HL-60 (cell line): ENCODE results near the gene CALHM5.

Experiments used
- DNase-seq, 2 experiments: peaks; one replicate each; pipeline ENCODE4 v3.0.0-alpha.2; 2010 to 2020; ENCODE audit warnings: low read depth in 1 of 2, low spot score in 1 of 2
- H3K27ac ChIP-seq: fragments of 250-450 bp; sonication (Bioruptor Pico); replicated peaks from 2 replicates; pipeline ENCODE4 v1.5.1; 2020; ENCODE audit warnings: mild to moderate bottlenecking, moderate library complexity
- H3K27me3 ChIP-seq: fragments of 250-450 bp; sonication (Bioruptor Pico); 2 replicates; pipeline ENCODE4 v1.5.1; 2021; ENCODE audit warnings: mild to moderate bottlenecking, moderate library complexity; ENCODE audit not compliant: insufficient read depth, poor library complexity, severe bottlenecking
- H3K4me3 ChIP-seq: replicated peaks from 2 replicates; pipeline ENCODE4 v1.5.1; 2011; ENCODE audit warnings: mild to moderate bottlenecking, control low read depth, low read length; ENCODE audit not compliant: insufficient read depth
- GABPA ChIP-seq: IDR thresholded peaks from 2 replicates; pipeline ENCODE4 v1.6.1; 2012; ENCODE audit warnings: low read depth
- POLR2AphosphoS5 ChIP-seq: IDR thresholded peaks from 2 replicates; pipeline ENCODE4 v1.6.1; 2012; ENCODE audit warnings: low read depth
- SPI1 ChIP-seq: IDR thresholded peaks from 2 replicates; pipeline ENCODE4 v1.6.1; 2012; ENCODE audit warnings: low read depth, mild to moderate bottlenecking, borderline replicate concordance
- TF ChIP-seq, protein P1 (sequence below): IDR thresholded peaks from 2 replicates; pipeline ENCODE4 v1.6.1; 2012; ENCODE audit warnings: low read depth; ENCODE audit not compliant: insufficient replicate concordance
- TF ChIP-seq, protein P2 (sequence below): IDR thresholded peaks from one replicate; pipeline ENCODE4 v1.5.1; 2011; ENCODE audit warnings: low read length, control low read depth, inconsistent platforms; ENCODE audit not compliant: insufficient read depth

CALHM5 gene

DNA sequence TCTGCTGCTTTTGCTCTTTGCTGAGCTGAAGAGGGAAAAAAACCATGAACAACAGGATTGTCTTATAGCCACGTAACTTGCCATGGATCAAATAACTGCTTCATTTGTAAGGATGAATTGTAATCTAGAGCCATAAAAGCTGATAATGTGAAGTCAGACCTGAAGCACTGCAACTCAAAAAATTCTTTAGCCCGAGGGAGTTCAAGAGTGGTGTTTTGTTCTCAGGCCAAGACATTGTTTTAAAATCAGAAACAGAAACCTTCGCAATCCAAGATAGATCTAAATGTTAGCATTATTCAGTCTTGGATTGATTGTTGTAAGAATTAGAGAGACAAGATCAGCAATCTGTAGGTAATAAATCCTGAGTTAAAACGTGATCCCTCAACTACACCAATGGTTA is 34.2 kb downstream of the CALHM5 start, which contains the start of gene TRAPPC3L:
TSS of gene TRAPPC3L (minus strand) at position 34 of the 400 bp plus-strand sequence. CDS start 170 bp downstream, outside the sequence.
- H3K27ac ChIP-seq, result no peak within 1 kb of the TSS
- TF ChIP-seq SPI1, result no peak
- TF ChIP-seq, protein P1, sequence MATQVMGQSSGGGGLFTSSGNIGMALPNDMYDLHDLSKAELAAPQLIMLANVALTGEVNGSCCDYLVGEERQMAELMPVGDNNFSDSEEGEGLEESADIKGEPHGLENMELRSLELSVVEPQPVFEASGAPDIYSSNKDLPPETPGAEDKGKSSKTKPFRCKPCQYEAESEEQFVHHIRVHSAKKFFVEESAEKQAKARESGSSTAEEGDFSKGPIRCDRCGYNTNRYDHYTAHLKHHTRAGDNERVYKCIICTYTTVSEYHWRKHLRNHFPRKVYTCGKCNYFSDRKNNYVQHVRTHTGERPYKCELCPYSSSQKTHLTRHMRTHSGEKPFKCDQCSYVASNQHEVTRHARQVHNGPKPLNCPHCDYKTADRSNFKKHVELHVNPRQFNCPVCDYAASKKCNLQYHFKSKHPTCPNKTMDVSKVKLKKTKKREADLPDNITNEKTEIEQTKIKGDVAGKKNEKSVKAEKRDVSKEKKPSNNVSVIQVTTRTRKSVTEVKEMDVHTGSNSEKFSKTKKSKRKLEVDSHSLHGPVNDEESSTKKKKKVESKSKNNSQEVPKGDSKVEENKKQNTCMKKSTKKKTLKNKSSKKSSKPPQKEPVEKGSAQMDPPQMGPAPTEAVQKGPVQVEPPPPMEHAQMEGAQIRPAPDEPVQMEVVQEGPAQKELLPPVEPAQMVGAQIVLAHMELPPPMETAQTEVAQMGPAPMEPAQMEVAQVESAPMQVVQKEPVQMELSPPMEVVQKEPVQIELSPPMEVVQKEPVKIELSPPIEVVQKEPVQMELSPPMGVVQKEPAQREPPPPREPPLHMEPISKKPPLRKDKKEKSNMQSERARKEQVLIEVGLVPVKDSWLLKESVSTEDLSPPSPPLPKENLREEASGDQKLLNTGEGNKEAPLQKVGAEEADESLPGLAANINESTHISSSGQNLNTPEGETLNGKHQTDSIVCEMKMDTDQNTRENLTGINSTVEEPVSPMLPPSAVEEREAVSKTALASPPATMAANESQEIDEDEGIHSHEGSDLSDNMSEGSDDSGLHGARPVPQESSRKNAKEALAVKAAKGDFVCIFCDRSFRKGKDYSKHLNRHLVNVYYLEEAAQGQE, result no peak
- TF ChIP-seq POLR2AphosphoS5, result no peak
- TF ChIP-seq, protein P2, sequence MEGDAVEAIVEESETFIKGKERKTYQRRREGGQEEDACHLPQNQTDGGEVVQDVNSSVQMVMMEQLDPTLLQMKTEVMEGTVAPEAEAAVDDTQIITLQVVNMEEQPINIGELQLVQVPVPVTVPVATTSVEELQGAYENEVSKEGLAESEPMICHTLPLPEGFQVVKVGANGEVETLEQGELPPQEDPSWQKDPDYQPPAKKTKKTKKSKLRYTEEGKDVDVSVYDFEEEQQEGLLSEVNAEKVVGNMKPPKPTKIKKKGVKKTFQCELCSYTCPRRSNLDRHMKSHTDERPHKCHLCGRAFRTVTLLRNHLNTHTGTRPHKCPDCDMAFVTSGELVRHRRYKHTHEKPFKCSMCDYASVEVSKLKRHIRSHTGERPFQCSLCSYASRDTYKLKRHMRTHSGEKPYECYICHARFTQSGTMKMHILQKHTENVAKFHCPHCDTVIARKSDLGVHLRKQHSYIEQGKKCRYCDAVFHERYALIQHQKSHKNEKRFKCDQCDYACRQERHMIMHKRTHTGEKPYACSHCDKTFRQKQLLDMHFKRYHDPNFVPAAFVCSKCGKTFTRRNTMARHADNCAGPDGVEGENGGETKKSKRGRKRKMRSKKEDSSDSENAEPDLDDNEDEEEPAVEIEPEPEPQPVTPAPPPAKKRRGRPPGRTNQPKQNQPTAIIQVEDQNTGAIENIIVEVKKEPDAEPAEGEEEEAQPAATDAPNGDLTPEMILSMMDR, result no peak
- TF ChIP-seq GABPA, result no peak
- DNase-seq, result no peak

DNA sequence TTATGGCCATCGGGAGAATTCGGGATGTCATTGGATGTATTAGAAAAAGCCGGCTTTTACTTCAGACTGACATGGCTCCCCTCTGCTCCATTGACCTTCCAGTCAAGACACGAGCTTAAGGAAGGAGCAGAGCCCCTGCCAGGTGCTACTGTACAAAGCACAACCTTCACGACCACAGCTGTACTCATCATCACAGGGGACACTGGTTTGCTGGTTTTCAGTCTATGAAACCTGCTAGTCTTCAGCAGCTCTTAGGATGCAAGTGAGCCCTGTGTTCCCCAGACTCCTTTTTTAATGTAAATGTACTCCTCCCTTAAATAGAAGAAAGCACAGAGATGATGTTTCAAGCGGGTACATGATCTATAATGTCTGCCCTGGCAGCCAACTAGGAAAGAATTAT is 35.9 kb downstream of the CALHM5 start:
- no peak for DNase-seq
- Histone ChIP-seq H3K27me3 (no peaks in the 10 kb centered on the region), H3K4me3 (no peak overlapping the region), H3K27ac (no peak overlapping the region)
- no peak for TF ChIP-seq POLR2AphosphoS5
- TF ChIP-seq GABPA, result no peak
- TF ChIP-seq, protein P1, result no peak
- TF ChIP-seq, protein P2, result no peak
- TF ChIP-seq SPI1, result no peak

More for the DNA sequence above, 34.2 kb downstream of the CALHM5 start, which contains the start of gene TRAPPC3L:
- H3K4me3 ChIP-seq, result no peak within 1 kb of the TSS
- no peaks in the 10 kb centered on the region for H3K27me3 ChIP-seq

DNA sequence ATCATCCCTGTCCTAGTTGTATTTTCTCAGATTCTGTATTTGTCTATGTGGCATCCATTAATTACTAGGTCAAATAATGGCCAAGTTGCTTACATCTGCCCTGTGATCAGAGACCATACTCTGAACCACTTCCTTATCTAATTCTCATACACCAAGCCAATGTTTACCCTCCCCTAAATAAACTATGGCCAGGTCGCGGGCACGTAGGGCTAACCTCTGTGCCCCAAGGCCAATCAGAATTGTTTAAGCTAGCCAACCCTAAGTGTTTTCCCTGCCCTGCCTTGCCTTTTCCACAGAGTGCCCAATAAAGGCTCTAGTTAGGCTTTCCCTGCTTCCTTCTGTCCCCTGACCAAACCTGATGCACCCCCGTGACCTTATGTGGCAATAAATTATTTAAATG is 39.4 kb downstream of the CALHM5 start:
- DNase-seq, result no peak
- no peaks in the 10 kb centered on the region for H3K27me3 ChIP-seq
- TF ChIP-seq SPI1 (no peak), GABPA (no peak), POLR2AphosphoS5 (no peak)
- TF ChIP-seq, protein P1, result no peak
- TF ChIP-seq, protein P2, result no peak
- H3K27ac ChIP-seq, result no peak overlapping the region
- H3K4me3 ChIP-seq, result no peak overlapping the region
